ENCODE measurements around the gene TALDO1.

TALDO1 gene

DNA sequence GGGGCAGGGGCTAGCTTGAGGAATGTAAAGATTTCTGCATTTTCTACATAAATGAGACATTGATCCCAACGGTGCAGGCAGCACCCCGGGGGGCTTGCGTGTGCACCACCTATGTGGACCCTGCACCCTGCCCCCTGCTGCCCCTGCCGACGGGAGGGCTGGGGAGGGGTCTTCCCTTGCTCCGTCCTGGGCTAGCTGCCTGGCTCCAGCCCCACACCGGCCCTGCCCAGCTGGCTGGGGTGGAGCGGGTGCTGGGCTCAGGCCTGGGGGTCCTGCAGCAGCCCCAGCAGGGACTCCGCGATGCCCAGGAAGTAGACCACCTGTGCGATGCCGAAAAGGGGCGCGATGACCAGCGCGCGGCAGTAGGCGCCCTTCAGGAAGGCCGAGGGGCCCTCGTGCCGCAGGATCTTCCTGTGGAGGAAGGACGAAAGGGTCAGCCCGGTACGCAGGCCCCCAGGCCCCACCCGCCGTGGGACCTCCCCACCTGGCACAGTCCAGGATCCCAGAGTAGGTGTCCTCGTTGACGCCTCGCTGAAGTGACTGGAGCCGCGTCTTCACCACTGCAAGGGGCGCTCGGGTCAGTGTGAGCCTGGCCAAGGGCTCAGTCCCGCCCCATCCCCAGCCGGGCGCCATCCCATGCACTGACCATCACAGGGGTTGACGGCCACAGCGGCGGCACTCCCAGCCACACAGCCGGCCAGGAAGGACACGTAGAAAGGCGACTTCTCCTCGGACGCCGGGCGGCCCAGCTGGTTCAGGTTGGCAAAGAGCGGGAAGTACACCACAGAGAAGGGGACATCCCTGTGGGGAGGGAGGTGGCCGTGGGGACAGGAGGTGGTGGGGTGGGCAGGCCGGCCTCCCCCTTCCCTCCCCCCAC, 44.6 kb downstream of the TALDO1 start:
- Histone ChIP-seq H3K4me3 (ENCODE audit: low read depth, low read length) (no peak overlapping the region), H3K4me1 (ENCODE audit: control insufficient read depth, insufficient read depth, low read length) (peaks cover 15% of the 10 kb centered on the region), H3K9me3 (ENCODE audit: control insufficient read depth, insufficient read depth, low read length) (no peaks in the 10 kb centered on the region)

GRCh38 chr11:792535-792821, 45.2 kb downstream of the TALDO1 start:
- no peak overlapping the region for H3K9ac ChIP-seq (ENCODE audit: low read depth, low read length)
- no peaks in the 10 kb centered on the region for H3K27me3 ChIP-seq (ENCODE audit: control insufficient read depth, insufficient read depth, low read length)
- H3K27ac ChIP-seq (ENCODE audit: low read depth, low read length): no peak overlapping the region
- H3K4me1 ChIP-seq (ENCODE audit: control insufficient read depth, insufficient read depth, low read length): peaks cover 18% of the 10 kb centered on the region
- H3K4me3 ChIP-seq (ENCODE audit: low read depth, low read length): no peak overlapping the region
- peaks cover 28% of the 10 kb centered on the region for H3K36me3 ChIP-seq (ENCODE audit: control insufficient read depth, insufficient read depth, low read length)
- no peaks in the 10 kb centered on the region for H3K9me3 ChIP-seq (ENCODE audit: control insufficient read depth, insufficient read depth, low read length)

More for the DNA sequence above, 44.6 kb downstream of the TALDO1 start:
- Histone ChIP-seq H3K27me3 (ENCODE audit: control insufficient read depth, insufficient read depth, low read length) (no peaks in the 10 kb centered on the region), H3K9ac (ENCODE audit: low read depth, low read length) (no peak overlapping the region), H3K36me3 (ENCODE audit: control insufficient read depth, insufficient read depth, low read length) (peaks cover 28% of the 10 kb centered on the region), H3K27ac (ENCODE audit: low read depth, low read length) (no peak overlapping the region)

DNA sequence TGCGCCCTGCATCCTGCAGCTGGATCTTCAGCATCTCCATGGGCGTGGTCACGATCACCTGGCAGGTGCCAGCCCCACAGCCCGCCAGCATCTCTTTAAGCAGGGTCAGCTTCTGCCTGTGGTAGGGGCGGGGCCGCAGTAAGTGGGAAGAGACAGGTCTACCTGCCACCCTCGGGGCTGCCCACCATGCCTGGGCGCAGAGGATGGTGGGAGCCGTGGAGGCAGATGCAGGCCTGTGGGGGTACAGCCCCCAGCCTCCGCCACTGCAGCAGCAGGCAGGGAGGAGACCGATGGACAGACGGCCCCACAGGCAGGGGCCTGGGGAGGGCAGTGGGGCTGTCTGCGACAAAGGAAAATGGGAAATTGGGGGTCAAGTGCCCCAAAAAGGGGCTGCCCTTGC, 45.6 kb downstream of the TALDO1 start:
- Histone ChIP-seq H3K27me3 (ENCODE audit: control insufficient read depth, insufficient read depth, low read length) (no peaks in the 10 kb centered on the region), H3K4me3 (ENCODE audit: low read depth, low read length) (no peak overlapping the region), H3K27ac (ENCODE audit: low read depth, low read length) (no peak overlapping the region), H3K9me3 (ENCODE audit: control insufficient read depth, insufficient read depth, low read length) (no peaks in the 10 kb centered on the region), H3K4me1 (ENCODE audit: control insufficient read depth, insufficient read depth, low read length) (peaks cover 18% of the 10 kb centered on the region), H3K9ac (ENCODE audit: low read depth, low read length) (no peak overlapping the region), H3K36me3 (ENCODE audit: control insufficient read depth, insufficient read depth, low read length) (peaks cover 28% of the 10 kb centered on the region)

- H3K4me3 ChIP-seq (ENCODE audit: low read depth, low read length): no peak overlapping the region
- peaks cover 18% of the 10 kb centered on the region for H3K4me1 ChIP-seq (ENCODE audit: control insufficient read depth, insufficient read depth, low read length)
- H3K9me3 ChIP-seq (ENCODE audit: control insufficient read depth, insufficient read depth, low read length): no peaks in the 10 kb centered on the region
- no peaks in the 10 kb centered on the region for H3K27me3 ChIP-seq (ENCODE audit: control insufficient read depth, insufficient read depth, low read length)
- H3K36me3 ChIP-seq (ENCODE audit: control insufficient read depth, insufficient read depth, low read length): peaks cover 28% of the 10 kb centered on the region
- no peak overlapping the region for H3K27ac ChIP-seq (ENCODE audit: low read depth, low read length)
- H3K9ac ChIP-seq (ENCODE audit: low read depth, low read length): no peak overlapping the region
Observed at GRCh38 chr11:793556-793955, 46.3 kb downstream of the TALDO1 start.

DNA sequence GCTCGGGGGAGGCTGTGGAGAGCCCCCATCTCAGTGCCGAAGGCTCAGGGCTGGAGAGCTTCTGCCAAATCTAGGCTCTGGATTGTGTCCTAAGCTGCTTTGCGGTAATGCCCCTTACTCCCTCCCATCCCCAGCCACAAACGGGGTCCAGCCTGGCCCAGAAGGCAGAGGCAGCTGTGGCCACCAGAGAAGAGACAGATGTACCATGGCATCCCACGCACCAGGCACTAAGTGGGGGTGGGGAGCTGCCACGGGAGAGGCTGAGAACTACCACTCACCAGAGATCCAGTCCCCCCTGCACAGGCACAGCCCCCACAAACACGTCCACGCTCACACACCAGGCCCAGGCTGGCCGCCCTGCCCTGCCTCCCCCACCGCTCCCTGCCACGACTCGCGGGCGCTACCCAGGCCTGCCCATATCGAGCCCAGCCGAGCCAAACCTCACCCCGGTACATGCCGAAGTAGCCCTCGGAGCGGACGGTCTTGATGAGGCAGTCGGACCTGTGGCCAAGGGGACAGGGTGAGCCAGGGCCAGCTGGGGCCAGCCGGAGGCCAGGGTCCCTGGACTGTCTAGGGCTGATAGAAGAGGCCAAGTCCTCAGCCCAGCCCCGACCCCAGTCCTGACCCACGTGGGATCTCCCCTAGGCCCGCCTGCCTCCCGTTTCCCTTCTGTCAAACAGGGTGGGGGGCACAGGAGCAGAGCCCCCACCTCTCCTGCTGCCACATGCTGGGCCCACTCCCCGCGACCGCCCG, 46.9 kb downstream of the TALDO1 start:
- Histone ChIP-seq H3K4me3 (ENCODE audit: low read depth, low read length) (no peak overlapping the region), H3K36me3 (ENCODE audit: control insufficient read depth, insufficient read depth, low read length) (peaks cover 32% of the 10 kb centered on the region), H3K27ac (ENCODE audit: low read depth, low read length) (no peak overlapping the region), H3K9ac (ENCODE audit: low read depth, low read length) (no peak overlapping the region), H3K9me3 (ENCODE audit: control insufficient read depth, insufficient read depth, low read length) (no peaks in the 10 kb centered on the region), H3K27me3 (ENCODE audit: control insufficient read depth, insufficient read depth, low read length) (no peaks in the 10 kb centered on the region), H3K4me1 (ENCODE audit: control insufficient read depth, insufficient read depth, low read length) (peaks cover 15% of the 10 kb centered on the region)

- peaks cover 13% of the 10 kb centered on the region for H3K4me1 ChIP-seq (ENCODE audit: control insufficient read depth, insufficient read depth, low read length)
- peaks cover 40% of the 10 kb centered on the region for H3K36me3 ChIP-seq (ENCODE audit: control insufficient read depth, insufficient read depth, low read length)
- H3K4me3 ChIP-seq (ENCODE audit: low read depth, low read length): no peak overlapping the region
- no peak overlapping the region for H3K9ac ChIP-seq (ENCODE audit: low read depth, low read length)
- H3K27ac ChIP-seq (ENCODE audit: low read depth, low read length): no peak overlapping the region
- H3K9me3 ChIP-seq (ENCODE audit: control insufficient read depth, insufficient read depth, low read length): no peaks in the 10 kb centered on the region
- no peaks in the 10 kb centered on the region for H3K27me3 ChIP-seq (ENCODE audit: control insufficient read depth, insufficient read depth, low read length)
Observed at GRCh38 chr11:794766-795633, 47.7 kb downstream of the TALDO1 start.

- Histone ChIP-seq H3K36me3 (ENCODE audit: control insufficient read depth, insufficient read depth, low read length) (peaks cover 49% of the 10 kb centered on the region), H3K4me3 (ENCODE audit: low read depth, low read length) (no peak overlapping the region; the same call in 1 of the 2 replicates), H3K27ac (ENCODE audit: low read depth, low read length) (peak overlapping the region; percentile 89)
Observed at GRCh38 chr11:795634-796564, 48.6 kb downstream of the TALDO1 start.

GRCh38 chr11:796565-797295, 49.5 kb downstream of the TALDO1 start:
- H3K4me3 ChIP-seq (ENCODE audit: low read depth, low read length): peak overlapping the region; percentile 87
- no peak overlapping the region for H3K9ac ChIP-seq (ENCODE audit: low read depth, low read length)
- peak overlapping the region; percentile 89 for H3K27ac ChIP-seq (ENCODE audit: low read depth, low read length)
- H3K9me3 ChIP-seq (ENCODE audit: control insufficient read depth, insufficient read depth, low read length): no peaks in the 10 kb centered on the region
- H3K36me3 ChIP-seq (ENCODE audit: control insufficient read depth, insufficient read depth, low read length): peaks cover 54% of the 10 kb centered on the region
- H3K4me1 ChIP-seq (ENCODE audit: control insufficient read depth, insufficient read depth, low read length): peaks cover 13% of the 10 kb centered on the region
- no peaks in the 10 kb centered on the region for H3K27me3 ChIP-seq (ENCODE audit: control insufficient read depth, insufficient read depth, low read length)

More at GRCh38 chr11:795634-796564, 48.6 kb downstream of the TALDO1 start:
- H3K9ac ChIP-seq (ENCODE audit: low read depth, low read length): no peak overlapping the region
- H3K9me3 ChIP-seq (ENCODE audit: control insufficient read depth, insufficient read depth, low read length): no peaks in the 10 kb centered on the region
- no peaks in the 10 kb centered on the region for H3K27me3 ChIP-seq (ENCODE audit: control insufficient read depth, insufficient read depth, low read length)
- peaks cover 13% of the 10 kb centered on the region for H3K4me1 ChIP-seq (ENCODE audit: control insufficient read depth, insufficient read depth, low read length)

DNA sequence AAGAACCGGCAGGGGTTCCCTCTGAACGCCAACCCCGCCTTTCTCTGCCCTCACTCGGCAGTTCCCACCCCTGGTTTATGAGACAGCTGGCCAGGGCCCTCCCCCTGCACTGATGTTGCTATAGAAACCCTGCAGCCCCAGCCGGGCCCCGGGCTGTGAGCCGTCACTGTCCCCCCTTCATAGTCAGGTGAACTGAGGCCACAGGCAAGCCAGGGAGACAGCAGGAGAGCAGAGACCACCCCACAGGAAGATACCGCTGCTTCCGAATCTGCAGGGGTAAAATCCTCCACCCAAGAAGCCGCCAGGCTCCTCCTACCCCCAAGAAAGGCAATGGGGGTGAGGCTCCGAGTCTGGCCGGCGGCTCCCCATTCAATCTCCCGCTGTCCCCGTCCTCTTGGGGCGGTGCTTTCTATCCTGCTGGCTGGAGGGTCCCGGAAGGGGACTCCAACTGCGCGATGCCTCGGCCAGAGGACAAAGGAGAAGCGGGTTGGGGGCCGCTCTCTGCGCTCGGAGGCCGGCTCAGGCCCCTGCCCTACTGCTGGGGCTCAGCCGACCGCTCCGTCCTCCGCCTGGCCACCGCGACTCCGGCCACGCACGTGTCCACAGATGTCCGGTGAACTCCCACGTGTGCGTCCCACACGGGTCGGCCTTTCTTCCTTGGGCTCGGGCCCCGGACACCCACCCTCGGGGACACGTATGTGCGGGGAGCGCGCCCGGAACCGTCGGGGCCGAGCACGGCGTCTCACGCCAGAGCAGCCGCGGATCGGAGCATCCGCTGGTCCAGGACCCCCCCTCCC, 50.2 kb downstream of the TALDO1 start:
- peaks cover 13% of the 10 kb centered on the region for H3K4me1 ChIP-seq (ENCODE audit: control insufficient read depth, insufficient read depth, low read length)
- H3K27ac ChIP-seq (ENCODE audit: low read depth, low read length): peak overlapping the region; percentile 89
- H3K36me3 ChIP-seq (ENCODE audit: control insufficient read depth, insufficient read depth, low read length): peaks cover 54% of the 10 kb centered on the region
- no peaks in the 10 kb centered on the region for H3K9me3 ChIP-seq (ENCODE audit: control insufficient read depth, insufficient read depth, low read length)
- peak overlapping the region; percentile 77 for H3K9ac ChIP-seq (ENCODE audit: low read depth, low read length)
- peak overlapping the region; percentile 87 for H3K4me3 ChIP-seq (ENCODE audit: low read depth, low read length)
- H3K27me3 ChIP-seq (ENCODE audit: control insufficient read depth, insufficient read depth, low read length): no peaks in the 10 kb centered on the region
